ENCODE measurements around the gene JPH2.

JPH2 gene

GRCh38 chr20:44204832-44205215 lies 17.8 kb upstream of the JPH2 start:
- peaks cover 56% of the 10 kb centered on the region for H3K79me2 ChIP-seq (ENCODE audit: insufficient read depth, low read length)
- no peak overlapping the region for H3K4me3 ChIP-seq (ENCODE audit: insufficient read depth, low read length, poor library complexity, severe bottlenecking)

GRCh38 chr20:44204156-44204831 lies 17.3 kb upstream of the JPH2 start:
- Histone ChIP-seq H4K20me1 (ENCODE audit: low read depth, low read length) (peaks cover 28% of the 10 kb centered on the region), H3K9me3 (ENCODE audit: insufficient read depth, low read length) (no peaks in the 10 kb centered on the region), H3F3A (ENCODE audit: insufficient read depth) (peaks cover 5% of the 10 kb centered on the region; the same call in 1 of the 2 replicates), H3K9me2 (replicated peaks; ENCODE audit: insufficient read depth, low read length) (no peaks in the 10 kb centered on the region), H3K79me2 (ENCODE audit: insufficient read depth, low read length) (peaks cover 51% of the 10 kb centered on the region), H2AFZ (ENCODE audit: low read depth, low read length, severe bottlenecking) (no peak overlapping the region), H3K4me2 (ENCODE audit: low read depth, low read length, poor library complexity, severe bottlenecking) (no peak overlapping the region), H3K9ac (ENCODE audit: low read length) (no peak overlapping the region), H3K36me3 (ENCODE audit: low read length) (peaks cover 19% of the 10 kb centered on the region; the same call in 1 of the 2 replicates), H3K27ac (ENCODE audit: low read depth, low read length) (no peak overlapping the region), H3K27me3 (ENCODE audit: low read length) (no peaks in the 10 kb centered on the region), H3K4me3 (ENCODE audit: insufficient read depth, low read length, poor library complexity, severe bottlenecking) (no peak overlapping the region)
- no peak for TF ChIP-seq EZH2phosphoT487 (conservative IDR thresholded peaks at IDR 0.05; ENCODE audit: low read length)
- TF ChIP-seq, protein P1, sequence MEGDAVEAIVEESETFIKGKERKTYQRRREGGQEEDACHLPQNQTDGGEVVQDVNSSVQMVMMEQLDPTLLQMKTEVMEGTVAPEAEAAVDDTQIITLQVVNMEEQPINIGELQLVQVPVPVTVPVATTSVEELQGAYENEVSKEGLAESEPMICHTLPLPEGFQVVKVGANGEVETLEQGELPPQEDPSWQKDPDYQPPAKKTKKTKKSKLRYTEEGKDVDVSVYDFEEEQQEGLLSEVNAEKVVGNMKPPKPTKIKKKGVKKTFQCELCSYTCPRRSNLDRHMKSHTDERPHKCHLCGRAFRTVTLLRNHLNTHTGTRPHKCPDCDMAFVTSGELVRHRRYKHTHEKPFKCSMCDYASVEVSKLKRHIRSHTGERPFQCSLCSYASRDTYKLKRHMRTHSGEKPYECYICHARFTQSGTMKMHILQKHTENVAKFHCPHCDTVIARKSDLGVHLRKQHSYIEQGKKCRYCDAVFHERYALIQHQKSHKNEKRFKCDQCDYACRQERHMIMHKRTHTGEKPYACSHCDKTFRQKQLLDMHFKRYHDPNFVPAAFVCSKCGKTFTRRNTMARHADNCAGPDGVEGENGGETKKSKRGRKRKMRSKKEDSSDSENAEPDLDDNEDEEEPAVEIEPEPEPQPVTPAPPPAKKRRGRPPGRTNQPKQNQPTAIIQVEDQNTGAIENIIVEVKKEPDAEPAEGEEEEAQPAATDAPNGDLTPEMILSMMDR (IDR thresholded peaks at IDR 0.05; ENCODE audit: insufficient read depth, low read length, poor library complexity, severe bottlenecking): no peak

More at GRCh38 chr20:44204832-44205215, 17.8 kb upstream of the JPH2 start:
- TF ChIP-seq, protein P1 (IDR thresholded peaks at IDR 0.05; ENCODE audit: insufficient read depth, low read length, poor library complexity, severe bottlenecking): no peak
- no peak for TF ChIP-seq EZH2phosphoT487 (conservative IDR thresholded peaks at IDR 0.05; ENCODE audit: low read length)
- Histone ChIP-seq H3K27me3 (ENCODE audit: low read length) (no peaks in the 10 kb centered on the region), H4K20me1 (ENCODE audit: low read depth, low read length) (peaks cover 31% of the 10 kb centered on the region), H3K36me3 (ENCODE audit: low read length) (peaks cover 19% of the 10 kb centered on the region; the same call in 1 of the 2 replicates), H3K9ac (ENCODE audit: low read length) (no peak overlapping the region), H3K27ac (ENCODE audit: low read depth, low read length) (no peak overlapping the region), H3K9me2 (replicated peaks; ENCODE audit: insufficient read depth, low read length) (no peaks in the 10 kb centered on the region), H2AFZ (ENCODE audit: low read depth, low read length, severe bottlenecking) (no peak overlapping the region), H3K9me3 (ENCODE audit: insufficient read depth, low read length) (no peaks in the 10 kb centered on the region), H3K4me2 (ENCODE audit: low read depth, low read length, poor library complexity, severe bottlenecking) (no peak overlapping the region), H3F3A (ENCODE audit: insufficient read depth) (peaks cover 5% of the 10 kb centered on the region; the same call in 1 of the 2 replicates)

- no peaks in the 10 kb centered on the region for H3K9me3 ChIP-seq (ENCODE audit: insufficient read depth, low read length)
- peaks cover 16% of the 10 kb centered on the region; the same call in 1 of the 2 replicates for H4K20me1 ChIP-seq (ENCODE audit: low read depth, low read length)
- TF ChIP-seq, protein P1 (IDR thresholded peaks at IDR 0.05; ENCODE audit: insufficient read depth, low read length, poor library complexity, severe bottlenecking): no peak
- TF ChIP-seq EZH2phosphoT487 (conservative IDR thresholded peaks at IDR 0.05; ENCODE audit: low read length): no peak
- H3K9me2 ChIP-seq (replicated peaks; ENCODE audit: insufficient read depth, low read length): no peaks in the 10 kb centered on the region
- peaks cover 23% of the 10 kb centered on the region; the same call in 1 of the 2 replicates for H3K36me3 ChIP-seq (ENCODE audit: low read length)
- H3K4me3 ChIP-seq (ENCODE audit: insufficient read depth, low read length, poor library complexity, severe bottlenecking): no peak overlapping the region
- H2AFZ ChIP-seq (ENCODE audit: low read depth, low read length, severe bottlenecking): no peak overlapping the region
- H3K9ac ChIP-seq (ENCODE audit: low read length): no peak overlapping the region
- H3K27ac ChIP-seq (ENCODE audit: low read depth, low read length): no peak overlapping the region
- peaks cover 5% of the 10 kb centered on the region; the same call in 1 of the 2 replicates for H3F3A ChIP-seq (ENCODE audit: insufficient read depth)
- H3K4me2 ChIP-seq (ENCODE audit: low read depth, low read length, poor library complexity, severe bottlenecking): no peak overlapping the region
- H3K27me3 ChIP-seq (ENCODE audit: low read length): no peaks in the 10 kb centered on the region
- H3K79me2 ChIP-seq (ENCODE audit: insufficient read depth, low read length): peaks cover 40% of the 10 kb centered on the region
Observed at GRCh38 chr20:44203161-44203560, 16.2 kb upstream of the JPH2 start.

Measured in SU-DHL-6 (cell line).